Fibroblast of skin of left quadriceps (primary cell): ENCODE data around the gene TREM2.
"Not testable (repeated sequence)": the region's sequence is repeated elsewhere in the genome, so short reads cannot be mapped to it uniquely, and the experiment has no call there.

ENCODE experiments used
- DNase-seq, 2 experiments: peaks; one replicate each; pipeline ENCODE4 v3.0.0-alpha.2; 2013; ENCODE audit warnings: low read depth in 2 of 2

Gene TREM2

GRCh38 chr6:41162687-41163418 lies at the start of gene TREM2:
TSS of gene TREM2 (minus strand) at chr6:41163116. CDS start at chr6:41163082, 34 bp downstream.
- DNase-seq, result no peak

GRCh38 chr6:41209547-41210320 lies 46.8 kb upstream of the TREM2 start:
- DNase-seq, result no peak

DNA sequence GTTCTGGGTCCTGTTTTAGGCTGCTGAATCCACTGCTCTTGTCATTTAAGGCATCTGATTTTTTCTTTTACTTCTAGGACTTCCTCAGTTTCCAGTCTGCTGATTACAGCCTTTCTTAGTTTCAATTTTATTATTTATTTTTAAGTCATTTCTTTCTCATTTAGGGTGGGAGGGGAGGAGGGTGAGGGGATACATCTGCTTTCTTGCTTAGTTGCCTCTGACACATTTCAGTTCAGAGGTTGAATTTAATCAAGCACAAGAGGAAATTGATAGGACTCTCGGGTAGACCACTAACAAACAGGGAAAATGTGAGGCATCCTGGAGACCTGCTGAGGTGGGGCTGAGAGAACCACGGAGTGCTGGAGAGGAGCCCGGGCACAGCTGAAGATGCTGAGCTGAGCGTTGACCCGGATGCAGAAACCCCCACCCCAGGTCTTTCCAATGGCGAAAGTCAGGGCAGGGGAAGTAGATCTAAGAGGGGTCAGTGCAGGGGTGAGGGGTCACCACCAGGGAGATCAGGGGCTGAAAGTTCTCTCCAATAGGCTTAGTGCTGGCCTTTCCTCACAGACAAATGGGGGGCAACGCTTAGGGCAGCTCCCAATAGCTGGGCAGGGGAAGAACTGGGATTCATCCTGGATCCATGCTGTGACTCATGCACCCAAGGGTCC lies 45.7 kb upstream of the TREM2 start:
- DNase-seq, result no peak

GRCh38 chr6:41204156-41204555 lies 41.2 kb upstream of the TREM2 start:
- no peak for DNase-seq

GRCh38 chr6:41201764-41202173 lies 38.9 kb upstream of the TREM2 start:
- DNase-seq, result no peak

DNA sequence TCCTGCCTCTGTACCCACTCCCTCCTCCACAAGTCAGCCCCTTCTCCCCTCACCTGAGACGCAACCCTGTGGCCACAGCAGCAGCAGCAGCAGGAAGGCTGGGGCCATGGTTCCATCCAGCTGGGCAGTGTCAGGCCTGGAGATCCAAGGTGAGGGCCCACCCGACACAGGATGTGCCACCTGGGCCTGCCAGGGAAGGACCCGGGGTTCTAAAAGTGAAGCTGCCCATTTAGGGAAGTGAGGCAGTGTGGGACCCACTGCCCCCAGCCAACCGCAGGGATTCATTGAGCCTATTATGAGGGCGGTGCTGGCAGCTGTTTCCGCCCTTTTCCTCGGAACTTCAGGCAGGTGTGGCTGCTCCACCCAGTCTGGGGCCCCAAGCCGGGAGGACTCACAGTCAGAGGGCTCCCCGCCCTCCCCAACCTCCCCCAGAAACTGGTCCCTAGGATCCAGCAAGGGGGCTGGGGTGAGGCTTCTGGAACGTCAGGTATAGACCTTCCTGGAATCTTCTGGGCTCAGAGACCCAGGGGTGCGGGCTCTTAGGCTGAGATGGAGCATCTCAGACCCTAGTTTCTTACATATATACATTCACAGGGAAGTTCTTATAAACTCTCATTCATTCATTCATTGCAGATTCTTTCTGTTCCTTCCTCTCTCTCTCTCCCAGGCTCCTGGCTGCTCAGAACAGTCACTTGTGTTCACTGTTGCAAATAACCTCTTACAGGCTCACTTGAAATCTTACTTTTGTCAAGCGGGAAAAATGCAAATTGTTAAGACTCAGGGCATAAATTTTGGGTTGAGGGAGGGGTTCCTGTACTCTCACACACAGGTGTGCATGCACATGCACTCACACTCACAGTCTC lies 38.2 kb upstream of the TREM2 start, which contains the start of gene TREML2:
Gene TREML2 (minus strand): TSS at position 249 of the 863 bp plus-strand sequence. CDS start 141 bp downstream, at position 108.
- DNase-seq, result no peak

- no peak for DNase-seq
Observed at GRCh38 chr6:41200296-41200900, 37.5 kb upstream of the TREM2 start.

DNA sequence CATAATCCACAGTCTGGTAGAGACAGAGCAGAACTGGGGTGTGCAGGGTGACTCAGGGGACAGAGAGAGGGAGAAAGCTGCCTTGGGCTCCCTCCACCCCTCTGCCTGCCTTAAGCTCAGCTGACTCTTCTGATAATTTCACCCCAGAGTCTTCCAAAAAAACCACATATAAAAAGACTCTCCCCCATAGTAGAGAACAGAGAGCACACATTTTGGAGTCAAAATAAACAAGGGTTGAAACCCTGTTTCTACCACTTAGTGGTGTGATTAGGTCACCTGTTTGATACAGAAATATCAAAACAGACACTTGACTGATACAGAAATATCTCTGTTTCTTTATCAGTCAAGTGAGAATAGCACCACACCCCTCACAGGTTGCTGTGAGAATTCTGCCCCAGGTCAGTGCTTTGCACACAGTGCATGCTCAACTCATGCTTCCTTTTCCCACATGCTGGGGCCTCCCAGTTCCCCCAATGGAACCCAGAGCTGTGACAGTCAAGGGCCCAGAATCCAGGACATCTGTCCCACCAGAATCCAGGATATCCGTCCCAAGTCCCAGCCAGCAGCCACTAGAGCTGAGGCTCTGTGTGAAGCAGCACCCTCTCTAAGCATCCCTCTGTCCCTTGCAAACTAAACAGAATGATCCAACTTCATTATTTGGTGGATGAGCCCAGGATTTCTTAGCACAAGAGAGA lies 36.8 kb upstream of the TREM2 start:
- no peak for DNase-seq

DNA sequence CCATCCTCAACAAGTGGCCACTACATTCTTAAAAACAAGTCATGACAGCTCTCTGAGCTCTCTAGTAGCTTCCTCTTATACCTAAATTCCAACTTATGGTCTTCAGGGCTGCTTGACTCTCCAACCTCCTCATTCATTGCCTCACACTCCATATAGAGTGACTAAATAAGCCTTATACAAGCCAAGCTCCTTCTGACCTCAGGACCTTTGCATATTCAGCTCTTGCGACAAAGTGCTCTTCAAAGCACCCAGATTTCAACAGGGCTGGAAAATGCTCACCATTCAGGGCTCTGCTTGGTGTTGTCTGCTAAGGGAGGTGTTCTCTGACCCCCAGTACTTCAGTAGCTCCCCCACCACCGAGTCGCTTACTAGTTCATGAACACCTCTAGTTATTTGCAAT lies 34.3 kb upstream of the TREM2 start:
- DNase-seq, result no peak

GRCh38 chr6:41194386-41194785 lies 31.5 kb upstream of the TREM2 start:
- DNase-seq, result no peak

GRCh38 chr6:41193884-41194283 lies 31.0 kb upstream of the TREM2 start:
- DNase-seq, result no peak

DNA sequence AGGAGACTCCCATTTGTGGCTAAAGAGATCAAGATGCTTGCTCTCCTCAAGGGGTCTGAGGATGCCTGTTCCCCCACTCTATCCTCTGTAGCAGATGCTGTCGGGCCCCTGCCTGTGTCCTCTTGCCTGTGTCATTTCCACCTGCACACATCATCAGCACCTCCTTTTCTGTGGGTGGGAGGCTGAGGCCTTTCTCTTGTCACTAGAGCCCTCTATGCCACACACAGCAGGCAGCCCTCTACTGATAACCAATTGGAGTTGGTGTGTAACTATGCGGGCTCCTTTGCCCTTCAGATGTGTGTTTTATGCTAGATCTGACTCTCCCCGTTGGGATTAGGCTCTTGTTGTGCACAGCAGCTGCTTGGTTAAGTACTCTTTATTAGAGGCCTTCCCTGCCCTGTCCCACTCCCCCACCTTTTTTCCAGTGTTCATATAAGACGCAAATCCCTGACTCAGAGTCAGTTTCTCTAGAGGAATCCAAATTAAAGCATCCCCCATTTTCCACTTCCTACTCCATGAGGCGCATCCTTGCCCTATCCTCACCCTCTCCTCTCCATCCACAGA lies 30.3 kb upstream of the TREM2 start:
- no peak for DNase-seq

DNA sequence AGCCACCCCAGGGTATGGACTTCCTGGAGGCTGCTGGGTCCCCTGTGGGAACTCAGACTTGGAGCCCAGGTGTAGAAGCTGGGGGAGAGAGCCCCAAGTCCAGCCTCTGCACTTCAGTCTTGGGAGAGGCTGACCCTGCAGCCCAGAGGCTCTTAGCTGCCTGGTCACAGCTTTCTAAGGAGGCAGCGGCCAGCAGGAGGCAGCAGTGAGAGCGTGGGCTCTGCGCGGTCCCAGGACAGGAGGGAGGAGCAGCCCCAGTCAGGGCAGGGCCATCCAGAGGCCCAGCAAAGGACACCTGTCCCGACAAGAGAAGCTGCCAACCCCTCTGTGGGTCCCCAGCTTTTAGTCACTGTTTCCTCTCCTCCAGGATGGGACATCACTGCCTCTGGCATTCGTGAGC lies 28.7 kb upstream of the TREM2 start:
- no peak for DNase-seq

DNA sequence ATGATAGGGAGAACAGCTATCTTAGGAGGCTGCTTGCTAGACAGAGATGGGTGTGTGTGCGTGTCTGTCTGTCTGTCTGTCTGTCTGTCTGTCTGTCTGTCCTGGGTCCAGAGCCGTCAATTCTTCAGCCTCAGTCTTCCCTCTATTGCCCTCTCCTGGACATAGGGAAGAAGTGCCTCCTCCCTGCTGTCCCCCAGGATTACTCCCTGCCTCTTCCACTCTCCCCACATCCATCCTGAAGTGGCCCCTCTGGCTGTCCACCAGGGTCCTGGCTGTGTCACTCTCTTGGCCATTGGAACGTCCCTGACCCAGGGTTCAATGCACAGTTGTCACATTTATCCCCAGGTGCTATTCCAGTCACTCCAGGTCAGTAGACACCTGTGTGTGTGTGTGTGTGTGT lies 27.9 kb upstream of the TREM2 start:
- DNase-seq, result no peak

DNA sequence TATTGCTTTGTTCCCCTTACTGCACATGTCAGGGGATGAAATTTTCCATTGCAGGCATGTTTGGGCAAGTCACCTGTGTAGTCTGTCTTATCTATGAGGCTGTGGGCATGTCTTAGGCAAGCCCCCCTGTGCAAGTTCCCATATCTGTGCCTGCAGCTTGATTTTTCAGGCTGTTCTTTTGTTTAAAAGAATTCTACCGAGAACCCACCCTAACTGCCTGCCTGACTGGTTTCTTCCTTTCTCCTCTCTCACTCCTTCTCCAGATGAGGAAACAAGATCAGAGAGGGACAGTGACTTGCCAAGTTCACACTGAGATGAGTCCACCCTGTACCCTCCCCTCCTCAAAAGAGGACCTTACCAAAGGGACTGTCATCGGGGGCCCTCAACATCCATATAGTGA lies 27.1 kb upstream of the TREM2 start:
- no peak for DNase-seq

- not testable (repeated sequence) for DNase-seq
Observed at GRCh38 chr6:41189046-41189445, 26.1 kb upstream of the TREM2 start.

GRCh38 chr6:41187924-41188886 lies 25.3 kb upstream of the TREM2 start:
- DNase-seq, result no peak

- no peak for DNase-seq
Observed at GRCh38 chr6:41186031-41186562, 23.2 kb upstream of the TREM2 start.

DNA sequence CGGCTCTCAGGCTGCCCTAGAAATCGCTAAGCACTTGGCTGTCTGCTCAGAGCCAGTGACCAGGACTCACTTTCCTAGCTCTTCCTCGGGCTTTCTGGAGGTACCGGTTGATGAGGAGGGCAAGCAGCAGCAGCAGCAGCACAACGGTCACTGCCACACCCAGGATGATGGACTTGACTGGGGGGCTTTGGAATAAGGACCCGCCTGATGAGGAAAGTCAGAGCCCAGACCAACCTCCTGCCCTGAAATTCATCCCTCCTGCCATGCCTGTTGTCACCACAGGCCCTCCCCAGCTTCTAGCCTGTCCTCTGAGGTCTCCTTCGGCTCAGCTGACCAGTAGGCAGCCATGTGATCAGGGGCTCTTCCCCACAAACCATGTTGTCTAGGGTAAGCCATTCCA lies 21.8 kb upstream of the TREM2 start:
- no peak for DNase-seq
